Measurements from ENCODE around the gene TTBK1. TPM values are rescaled to one million over a fixed set of nuclear protein-coding genes. Genes with fewer than 3 reads are reported as not detected.

TTBK1 gene
- total RNA-seq, 2 donors from 2014 or later: 0.48 to 1.0 TPM

- Histone ChIP-seq H3K9me3 (no peaks in the 10 kb centered on the region), H3K36me3 (no peaks in the 10 kb centered on the region), H3K9ac (ENCODE audit: low read depth in 2 of 2, low read length in 2 of 2) (no peak overlapping the region), H3K27ac (no peak overlapping the region), H3K27me3 (no peaks in the 10 kb centered on the region), H3K4me1 (no peaks in the 10 kb centered on the region), H3K4me3 (no peak overlapping the region)
- no peak for TF ChIP-seq CTCF (IDR thresholded peaks at IDR 0.05)
- DNase-seq: no peak
- intact Hi-C loops (cut with DNase I): no loop called here
Observed at GRCh38 chr6:43223175-43223574, 20.1 kb upstream of the TTBK1 start.

- no peak overlapping the region for H3K27ac ChIP-seq
- no peaks in the 10 kb centered on the region for H3K36me3 ChIP-seq
- no peak for TF ChIP-seq CTCF (IDR thresholded peaks at IDR 0.05)
- H3K4me1 ChIP-seq: no peaks in the 10 kb centered on the region
- DNase-seq: no peak
- no peaks in the 10 kb centered on the region for H3K9me3 ChIP-seq
- H3K4me3 ChIP-seq: no peak overlapping the region
- no peaks in the 10 kb centered on the region for H3K27me3 ChIP-seq
- H3K9ac ChIP-seq (ENCODE audit: low read depth in 2 of 2, low read length in 2 of 2): no peak overlapping the region
- intact Hi-C loops (cut with DNase I): no loop called here
Observed at GRCh38 chr6:43226192-43226851, 17.0 kb upstream of the TTBK1 start.

GRCh38 chr6:43228951-43229802 lies 14.1 kb upstream of the TTBK1 start, which contains the start of gene DNPH1:
DNPH1 (minus strand) TSS chr6:43229481; CDS start chr6:43229456, 25 bp downstream.
- TF ChIP-seq CTCF (IDR thresholded peaks at IDR 0.05): peak; percentile 93
- Histone ChIP-seq H3K27ac (peak within 1 kb of the TSS; percentile 60), H3K9me3 (no peaks in the 10 kb centered on the region), H3K4me3 (peak within 1 kb of the TSS; percentile 72), H3K36me3 (no peaks in the 10 kb centered on the region), H3K4me1 (no peaks in the 10 kb centered on the region), H3K27me3 (no peaks in the 10 kb centered on the region), H3K9ac (ENCODE audit: low read depth in 2 of 2, low read length in 2 of 2) (peak within 1 kb of the TSS; percentile 38 to 94)
- intact Hi-C loops (cut with DNase I): no loop called here
- DNase-seq: peak; percentile 82

- DNase-seq: no peak
- intact Hi-C loops (cut with DNase I): no loop called here
- no peak for TF ChIP-seq CTCF (IDR thresholded peaks at IDR 0.05)
- Histone ChIP-seq H3K4me3 (no peak overlapping the region), H3K4me1 (no peaks in the 10 kb centered on the region), H3K36me3 (no peaks in the 10 kb centered on the region), H3K9ac (ENCODE audit: low read depth in 2 of 2, low read length in 2 of 2) (peak overlapping the region; percentile 14 to 94), H3K9me3 (no peaks in the 10 kb centered on the region), H3K27ac (no peak overlapping the region), H3K27me3 (no peaks in the 10 kb centered on the region)
Observed at GRCh38 chr6:43229803-43230620, 13.3 kb upstream of the TTBK1 start.

- Histone ChIP-seq H3K36me3 (no peaks in the 10 kb centered on the region), H3K9ac (ENCODE audit: low read depth in 2 of 2, low read length in 2 of 2) (no peak overlapping the region), H3K27ac (no peak overlapping the region), H3K4me3 (no peak overlapping the region), H3K27me3 (no peaks in the 10 kb centered on the region), H3K9me3 (no peaks in the 10 kb centered on the region), H3K4me1 (no peaks in the 10 kb centered on the region)
- intact Hi-C loops (cut with DNase I): no loop called here
- no peak for DNase-seq
- no peak for TF ChIP-seq CTCF (IDR thresholded peaks at IDR 0.05)
Observed at GRCh38 chr6:43231053-43231452, 12.2 kb upstream of the TTBK1 start.

Data from colonic mucosa (tissue), 4 donors.